Liver (tissue), 3 donors: Measurements from ENCODE around the gene MTFR1L.

Experiments
- EGR1 ChIP-seq, 2 donors: IDR thresholded peaks; 2 replicates each; pipeline ENCODE4 v1.6.1; 2016 to 2018; ENCODE audit warnings: antibody characterized with exemption in 2 of 2, low read depth in 2 of 2
- FOXA1 ChIP-seq: IDR thresholded peaks from 2 replicates; pipeline ENCODE4 v1.6.1; 2016; ENCODE audit warnings: antibody characterized with exemption
- GABPA ChIP-seq, 2 donors: IDR thresholded peaks in 1 of 2; conservative IDR thresholded peaks in 1 of 2; 2 replicates each; pipeline ENCODE4 v1.6.1; 2016; ENCODE audit warnings: antibody characterized with exemption in 2 of 2, mild to moderate bottlenecking in 1 of 2, moderate library complexity in 1 of 2
- HNF4A ChIP-seq, 2 donors: conservative IDR thresholded peaks; 2 replicates each; pipeline ENCODE4 v1.6.1; 2016; ENCODE audit warnings: antibody characterized with exemption in 2 of 2, mild to moderate bottlenecking in 2 of 2
- HNF4G ChIP-seq: IDR thresholded peaks from 2 replicates; pipeline ENCODE4 v1.6.1; 2016; ENCODE audit warnings: antibody characterized with exemption
- JUND ChIP-seq, 2 donors: IDR thresholded peaks; 2 replicates each; pipeline ENCODE4 v1.6.1; 2016; ENCODE audit warnings: antibody characterized with exemption in 2 of 2
- SP1 ChIP-seq: IDR thresholded peaks from 2 replicates; pipeline ENCODE4 v1.6.1; 2018; ENCODE audit warnings: antibody characterized with exemption, mild to moderate bottlenecking
- TAF1 ChIP-seq: conservative IDR thresholded peaks from 2 replicates; pipeline ENCODE4 v1.6.1; 2016; ENCODE audit warnings: antibody characterized with exemption, mild to moderate bottlenecking
- YY1 ChIP-seq: IDR thresholded peaks from 2 replicates; pipeline ENCODE4 v1.6.1; 2016; ENCODE audit warnings: antibody characterized with exemption, mild to moderate bottlenecking
- TF ChIP-seq, protein P1 (sequence below): fragments of 150-350 bp; IDR thresholded peaks from 2 replicates; pipeline ENCODE4 v1.5.1; 2017; ENCODE audit warnings: improper control_type of control experiment, low read depth, low read length; ENCODE audit not compliant: missing input control
- TF ChIP-seq, protein P2 (sequence below): IDR thresholded peaks from 2 replicates; pipeline ENCODE4 v1.6.1; 2016; ENCODE audit warnings: antibody characterized with exemption, mild to moderate bottlenecking
- TF ChIP-seq, protein P3 (sequence below): IDR thresholded peaks from 2 replicates; pipeline ENCODE4 v1.6.1; 2016; ENCODE audit warnings: antibody characterized with exemption
- donor health status: healthy.
- donor health status: healthy.

DNA sequence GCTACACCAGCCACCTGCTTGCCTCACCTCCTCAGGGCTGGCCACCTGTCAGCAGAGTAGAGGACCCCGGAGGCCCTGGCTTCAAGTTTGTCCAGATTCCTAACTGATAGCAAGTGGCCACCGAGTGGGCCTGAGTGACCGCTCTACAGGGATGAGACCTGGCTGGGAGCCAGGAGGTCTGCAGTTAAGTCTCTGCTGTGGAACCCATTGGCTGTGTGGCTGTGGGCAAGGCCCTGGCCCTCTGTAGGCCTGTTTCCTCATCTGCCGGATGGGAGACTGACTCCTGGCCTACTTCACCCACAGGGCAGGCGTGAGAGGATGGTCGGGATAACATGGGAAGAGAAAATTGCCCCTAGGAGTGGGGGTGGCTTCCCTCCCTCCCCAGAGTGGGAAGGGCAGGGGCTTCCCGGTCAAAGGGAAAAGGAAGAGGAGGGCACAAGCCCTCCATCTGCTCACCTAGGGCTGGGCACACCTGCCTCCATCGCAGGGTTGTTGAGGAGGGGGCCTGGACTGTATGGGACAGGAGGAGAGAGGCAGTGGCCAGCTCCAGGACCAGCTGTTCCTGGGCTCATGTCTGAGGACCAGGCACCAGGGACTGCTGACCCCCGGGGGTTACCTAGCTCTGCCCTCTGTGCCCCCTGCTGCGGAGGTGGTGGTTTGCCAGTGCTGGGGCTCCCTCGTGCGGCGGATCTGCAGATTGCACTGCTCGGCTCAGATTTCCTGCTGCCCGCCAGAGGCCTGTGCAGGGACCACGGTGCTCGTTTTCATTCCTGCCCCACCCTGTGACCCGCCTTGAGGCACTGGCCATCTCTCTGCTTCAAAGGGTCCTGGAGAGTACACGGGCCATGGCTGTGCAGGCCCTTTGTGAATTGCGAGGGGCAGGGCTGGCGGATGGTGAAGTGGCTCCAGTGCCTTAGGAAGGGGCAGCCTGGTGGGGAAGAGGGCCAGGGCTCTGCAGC lies 9.1 kb upstream of the MTFR1L start:
- TF ChIP-seq FOXA1 (no peak), GABPA (IDR thresholded peaks at IDR 0.05 in 1 of 2, conservative IDR thresholded peaks at IDR 0.05 in 1 of 2) (no peak), SP1 (no peak), YY1 (no peak), HNF4A (conservative IDR thresholded peaks at IDR 0.05) (no peak), HNF4G (no peak), JUND (IDR thresholded peaks at IDR 0.05) (no peak), EGR1 (IDR thresholded peaks at IDR 0.05; ENCODE audit: low read depth in 2 of 2) (no peak), TAF1 (no peak)
- TF ChIP-seq, protein P1, sequence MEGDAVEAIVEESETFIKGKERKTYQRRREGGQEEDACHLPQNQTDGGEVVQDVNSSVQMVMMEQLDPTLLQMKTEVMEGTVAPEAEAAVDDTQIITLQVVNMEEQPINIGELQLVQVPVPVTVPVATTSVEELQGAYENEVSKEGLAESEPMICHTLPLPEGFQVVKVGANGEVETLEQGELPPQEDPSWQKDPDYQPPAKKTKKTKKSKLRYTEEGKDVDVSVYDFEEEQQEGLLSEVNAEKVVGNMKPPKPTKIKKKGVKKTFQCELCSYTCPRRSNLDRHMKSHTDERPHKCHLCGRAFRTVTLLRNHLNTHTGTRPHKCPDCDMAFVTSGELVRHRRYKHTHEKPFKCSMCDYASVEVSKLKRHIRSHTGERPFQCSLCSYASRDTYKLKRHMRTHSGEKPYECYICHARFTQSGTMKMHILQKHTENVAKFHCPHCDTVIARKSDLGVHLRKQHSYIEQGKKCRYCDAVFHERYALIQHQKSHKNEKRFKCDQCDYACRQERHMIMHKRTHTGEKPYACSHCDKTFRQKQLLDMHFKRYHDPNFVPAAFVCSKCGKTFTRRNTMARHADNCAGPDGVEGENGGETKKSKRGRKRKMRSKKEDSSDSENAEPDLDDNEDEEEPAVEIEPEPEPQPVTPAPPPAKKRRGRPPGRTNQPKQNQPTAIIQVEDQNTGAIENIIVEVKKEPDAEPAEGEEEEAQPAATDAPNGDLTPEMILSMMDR, result peak; percentile 86
- TF ChIP-seq, protein P2, sequence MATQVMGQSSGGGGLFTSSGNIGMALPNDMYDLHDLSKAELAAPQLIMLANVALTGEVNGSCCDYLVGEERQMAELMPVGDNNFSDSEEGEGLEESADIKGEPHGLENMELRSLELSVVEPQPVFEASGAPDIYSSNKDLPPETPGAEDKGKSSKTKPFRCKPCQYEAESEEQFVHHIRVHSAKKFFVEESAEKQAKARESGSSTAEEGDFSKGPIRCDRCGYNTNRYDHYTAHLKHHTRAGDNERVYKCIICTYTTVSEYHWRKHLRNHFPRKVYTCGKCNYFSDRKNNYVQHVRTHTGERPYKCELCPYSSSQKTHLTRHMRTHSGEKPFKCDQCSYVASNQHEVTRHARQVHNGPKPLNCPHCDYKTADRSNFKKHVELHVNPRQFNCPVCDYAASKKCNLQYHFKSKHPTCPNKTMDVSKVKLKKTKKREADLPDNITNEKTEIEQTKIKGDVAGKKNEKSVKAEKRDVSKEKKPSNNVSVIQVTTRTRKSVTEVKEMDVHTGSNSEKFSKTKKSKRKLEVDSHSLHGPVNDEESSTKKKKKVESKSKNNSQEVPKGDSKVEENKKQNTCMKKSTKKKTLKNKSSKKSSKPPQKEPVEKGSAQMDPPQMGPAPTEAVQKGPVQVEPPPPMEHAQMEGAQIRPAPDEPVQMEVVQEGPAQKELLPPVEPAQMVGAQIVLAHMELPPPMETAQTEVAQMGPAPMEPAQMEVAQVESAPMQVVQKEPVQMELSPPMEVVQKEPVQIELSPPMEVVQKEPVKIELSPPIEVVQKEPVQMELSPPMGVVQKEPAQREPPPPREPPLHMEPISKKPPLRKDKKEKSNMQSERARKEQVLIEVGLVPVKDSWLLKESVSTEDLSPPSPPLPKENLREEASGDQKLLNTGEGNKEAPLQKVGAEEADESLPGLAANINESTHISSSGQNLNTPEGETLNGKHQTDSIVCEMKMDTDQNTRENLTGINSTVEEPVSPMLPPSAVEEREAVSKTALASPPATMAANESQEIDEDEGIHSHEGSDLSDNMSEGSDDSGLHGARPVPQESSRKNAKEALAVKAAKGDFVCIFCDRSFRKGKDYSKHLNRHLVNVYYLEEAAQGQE, result no peak
- TF ChIP-seq, protein P3, sequence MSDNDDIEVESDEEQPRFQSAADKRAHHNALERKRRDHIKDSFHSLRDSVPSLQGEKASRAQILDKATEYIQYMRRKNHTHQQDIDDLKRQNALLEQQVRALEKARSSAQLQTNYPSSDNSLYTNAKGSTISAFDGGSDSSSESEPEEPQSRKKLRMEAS, result no peak
